ENCODE results near the gene SH3RF3. TPM values are rescaled to one million over a fixed set of nuclear protein-coding genes. Genes with fewer than 3 reads are reported as not detected.

Gene SH3RF3
- total RNA-seq, 1 donor from 2014 or later: 10.8 TPM

- TF ChIP-seq POLR2AphosphoS5 (IDR thresholded peaks at IDR 0.05; ENCODE audit: insufficient read depth in 1 of 2, low read depth in 1 of 2) (no peak), POLR2A (IDR thresholded peaks at IDR 0.05) (no peak), CTCF (IDR thresholded peaks at IDR 0.05) (no peak)
- no peak overlapping the region for H3K27ac ChIP-seq
- H3K9me3 ChIP-seq: no peaks in the 10 kb centered on the region
- intact Hi-C loops (cut with DNase I): no loop called here
- peaks cover 56% of the 10 kb centered on the region for H3K4me1 ChIP-seq
- H3K4me3 ChIP-seq: no peak overlapping the region
- no peak for DNase-seq (ENCODE audit: extremely low spot score in 2 of 2)
- H3K36me3 ChIP-seq: no peaks in the 10 kb centered on the region
- H3K27me3 ChIP-seq: no peaks in the 10 kb centered on the region
Measured at GRCh38 chr2:109166811-109167210, 37.8 kb downstream of the SH3RF3 start.

DNA sequence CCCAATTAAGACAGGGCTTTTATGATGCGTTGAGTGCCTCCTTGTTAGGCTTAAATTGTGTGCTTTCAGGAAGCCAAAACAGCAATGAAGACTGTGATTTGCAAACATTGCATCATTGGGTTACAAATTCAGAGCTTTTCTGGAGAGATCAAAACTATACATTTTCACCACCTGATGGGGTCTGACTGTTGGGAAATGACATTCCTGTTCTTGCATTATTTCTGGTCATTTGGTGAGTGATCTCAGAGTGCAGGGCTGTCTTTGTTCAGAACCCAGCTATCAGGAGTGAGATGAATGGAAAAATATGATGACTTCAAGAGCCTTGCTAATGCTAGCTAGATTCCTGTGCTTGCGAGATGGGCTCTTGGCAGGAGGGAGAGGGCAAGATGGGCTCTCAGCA lies 39.1 kb downstream of the SH3RF3 start:
- Histone ChIP-seq H3K36me3 (no peaks in the 10 kb centered on the region), H3K27me3 (no peaks in the 10 kb centered on the region), H3K4me3 (no peak overlapping the region), H3K27ac (no peak overlapping the region), H3K9me3 (no peaks in the 10 kb centered on the region), H3K4me1 (peaks cover 65% of the 10 kb centered on the region)
- intact Hi-C loops (cut with DNase I): no loop called here
- no peak for DNase-seq (ENCODE audit: extremely low spot score in 2 of 2)
- TF ChIP-seq POLR2AphosphoS5 (IDR thresholded peaks at IDR 0.05; ENCODE audit: insufficient read depth in 1 of 2, low read depth in 1 of 2): no peak
- no peak for TF ChIP-seq POLR2A (IDR thresholded peaks at IDR 0.05)
- no peak for TF ChIP-seq CTCF (IDR thresholded peaks at IDR 0.05)

- DNase-seq (ENCODE audit: extremely low spot score in 2 of 2): no peak
- no peak overlapping the region for H3K4me3 ChIP-seq
- no peak overlapping the region for H3K27ac ChIP-seq
- no peaks in the 10 kb centered on the region for H3K9me3 ChIP-seq
- intact Hi-C loops (cut with DNase I): no loop called here
- H3K36me3 ChIP-seq: no peaks in the 10 kb centered on the region
- no peaks in the 10 kb centered on the region for H3K27me3 ChIP-seq
- TF ChIP-seq POLR2AphosphoS5 (IDR thresholded peaks at IDR 0.05; ENCODE audit: insufficient read depth in 1 of 2, low read depth in 1 of 2) (no peak), POLR2A (IDR thresholded peaks at IDR 0.05) (no peak), CTCF (IDR thresholded peaks at IDR 0.05) (no peak)
- H3K4me1 ChIP-seq: peaks cover 69% of the 10 kb centered on the region
Measured at GRCh38 chr2:109168716-109169115, 39.7 kb downstream of the SH3RF3 start.

DNA sequence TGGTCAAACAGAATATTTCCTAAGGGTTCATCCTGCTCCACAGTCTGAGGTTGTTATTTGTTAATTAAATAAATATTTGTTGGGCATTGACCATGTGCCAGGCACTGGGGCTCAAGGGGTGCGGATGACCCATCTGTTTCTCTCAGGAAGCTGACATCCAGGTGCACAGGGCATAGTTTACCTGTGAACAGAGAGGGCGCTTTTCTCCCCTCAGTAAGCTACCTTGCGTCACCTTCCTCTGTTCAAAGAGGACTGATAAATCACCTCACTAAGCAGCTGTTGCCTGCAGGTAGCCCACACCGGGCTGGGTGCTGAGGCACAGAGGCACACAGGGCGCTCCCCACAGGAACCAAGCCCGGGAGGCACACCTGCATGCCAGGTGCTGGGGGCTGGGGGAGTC lies 41.6 kb downstream of the SH3RF3 start:
- TF ChIP-seq POLR2A (IDR thresholded peaks at IDR 0.05) (no peak), CTCF (IDR thresholded peaks at IDR 0.05) (no peak), POLR2AphosphoS5 (IDR thresholded peaks at IDR 0.05; ENCODE audit: insufficient read depth in 1 of 2, low read depth in 1 of 2) (no peak)
- intact Hi-C loops (cut with DNase I): loop anchor here (5.0 kb wide), 1 partner anchor 72 kb away; no protein-coding TSS in a partner anchor
- Histone ChIP-seq H3K4me1 (peaks cover 68% of the 10 kb centered on the region), H3K9me3 (no peaks in the 10 kb centered on the region), H3K27me3 (no peaks in the 10 kb centered on the region), H3K27ac (peak overlapping the region; percentile 84), H3K4me3 (no peak overlapping the region), H3K36me3 (no peaks in the 10 kb centered on the region)
- DNase-seq (ENCODE audit: extremely low spot score in 2 of 2): no peak

DNA sequence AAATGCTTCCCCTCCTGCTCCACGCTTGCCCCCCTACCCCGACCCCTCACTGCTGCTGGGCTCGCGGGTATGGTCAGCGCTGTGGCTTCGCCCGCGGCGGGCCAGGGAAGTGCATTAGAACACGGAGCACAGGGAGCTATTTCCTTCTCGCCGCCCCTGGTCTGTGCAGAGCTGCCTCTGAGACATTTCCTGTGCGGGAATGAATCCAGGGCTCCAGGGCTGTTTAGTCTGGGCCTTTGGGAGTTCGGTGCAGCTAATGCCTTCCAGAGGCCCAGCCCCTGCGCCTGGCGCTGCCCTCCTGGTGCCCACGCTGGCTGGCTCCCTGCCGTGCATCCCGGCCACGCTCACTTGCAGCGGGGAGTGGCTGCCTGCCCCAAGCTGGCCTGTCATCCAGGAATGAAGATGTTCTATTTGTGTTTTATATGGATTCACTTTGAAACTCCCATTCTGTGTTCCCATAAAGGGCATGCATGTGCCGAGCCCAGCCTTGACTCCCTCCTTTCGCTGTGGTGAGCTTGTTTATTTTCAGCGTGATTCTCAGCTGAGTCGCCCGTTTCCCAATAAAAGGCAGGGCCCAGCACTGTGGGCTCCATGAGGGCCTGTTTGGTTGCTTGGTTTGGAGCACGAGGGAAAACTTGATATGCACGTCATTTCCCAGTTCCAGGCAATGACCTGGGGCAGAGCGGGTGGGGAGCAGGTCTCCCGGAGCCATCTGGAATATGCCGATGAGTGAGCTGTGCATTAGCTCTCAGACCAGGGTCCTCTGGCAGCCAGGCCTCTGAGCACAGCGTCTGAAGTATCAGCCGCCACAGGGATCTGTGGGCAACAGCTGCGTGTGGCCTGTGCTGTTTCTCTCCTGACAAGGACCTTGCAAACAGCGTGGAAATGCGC lies 42.7 kb downstream of the SH3RF3 start:
- H3K27ac ChIP-seq: peak overlapping the region; percentile 84
- DNase-seq (ENCODE audit: extremely low spot score in 2 of 2): peak in 1 of 2 donors; percentile 95
- intact Hi-C loops (cut with DNase I): loop anchor here (5.0 kb wide), 1 partner anchor 71 kb away; no protein-coding TSS in a partner anchor
- peaks cover 57% of the 10 kb centered on the region for H3K4me1 ChIP-seq
- no peaks in the 10 kb centered on the region for H3K27me3 ChIP-seq
- no peak for TF ChIP-seq POLR2A (IDR thresholded peaks at IDR 0.05)
- peak in 1 of 3 experiments; percentile 25 for TF ChIP-seq CTCF (IDR thresholded peaks at IDR 0.05)
- peak; percentile 73 to 93 for TF ChIP-seq POLR2AphosphoS5 (IDR thresholded peaks at IDR 0.05; ENCODE audit: insufficient read depth in 1 of 2, low read depth in 1 of 2)
- H3K9me3 ChIP-seq: no peaks in the 10 kb centered on the region
- peak overlapping the region in 1 of 2 donors; percentile 20 for H3K4me3 ChIP-seq
- H3K36me3 ChIP-seq: no peaks in the 10 kb centered on the region

Data from vagina (tissue), 2 donors.